Fibroblast of pulmonary artery (primary cell): ENCODE data around the gene UTY.

ENCODE experiments used
- DNase-seq: peaks from one replicate; pipeline ENCODE4 v3.0.0-alpha.2; 2010; ENCODE audit warnings: low read depth
- H3K4me3 ChIP-seq: replicated peaks from 2 replicates; pipeline ENCODE4 v1.5.1; 2011; ENCODE audit warnings: low read depth, mild to moderate bottlenecking, control low read depth, low read length, moderate library complexity
- TF ChIP-seq, protein P1 (sequence below): IDR thresholded peaks from 2 replicates; pipeline ENCODE4 v1.5.1; 2011; ENCODE audit warnings: mild to moderate bottlenecking, control low read depth, low read length, inconsistent platforms; ENCODE audit errors: missing control alignments

UTY gene

DNA sequence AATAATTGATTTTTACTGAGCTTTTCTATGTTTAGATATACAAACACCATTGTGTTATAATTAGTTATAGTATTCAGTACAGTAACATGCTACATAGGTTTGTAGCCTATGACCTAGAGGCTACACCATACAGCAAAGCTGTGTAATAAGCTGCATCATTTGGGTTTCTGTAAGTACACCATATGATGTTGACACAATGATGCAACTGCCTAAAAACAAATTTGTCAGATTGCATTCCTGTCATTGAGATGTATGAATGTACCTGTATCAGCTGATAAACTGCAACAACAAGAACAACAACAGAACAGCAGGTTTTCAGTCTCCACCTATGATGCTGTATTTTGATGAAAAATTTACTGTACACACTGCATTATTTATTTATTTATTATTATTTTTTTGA lies 64.3 kb downstream of the UTY start:
- H3K4me3 ChIP-seq = no peak overlapping the region
- TF ChIP-seq, protein P1, sequence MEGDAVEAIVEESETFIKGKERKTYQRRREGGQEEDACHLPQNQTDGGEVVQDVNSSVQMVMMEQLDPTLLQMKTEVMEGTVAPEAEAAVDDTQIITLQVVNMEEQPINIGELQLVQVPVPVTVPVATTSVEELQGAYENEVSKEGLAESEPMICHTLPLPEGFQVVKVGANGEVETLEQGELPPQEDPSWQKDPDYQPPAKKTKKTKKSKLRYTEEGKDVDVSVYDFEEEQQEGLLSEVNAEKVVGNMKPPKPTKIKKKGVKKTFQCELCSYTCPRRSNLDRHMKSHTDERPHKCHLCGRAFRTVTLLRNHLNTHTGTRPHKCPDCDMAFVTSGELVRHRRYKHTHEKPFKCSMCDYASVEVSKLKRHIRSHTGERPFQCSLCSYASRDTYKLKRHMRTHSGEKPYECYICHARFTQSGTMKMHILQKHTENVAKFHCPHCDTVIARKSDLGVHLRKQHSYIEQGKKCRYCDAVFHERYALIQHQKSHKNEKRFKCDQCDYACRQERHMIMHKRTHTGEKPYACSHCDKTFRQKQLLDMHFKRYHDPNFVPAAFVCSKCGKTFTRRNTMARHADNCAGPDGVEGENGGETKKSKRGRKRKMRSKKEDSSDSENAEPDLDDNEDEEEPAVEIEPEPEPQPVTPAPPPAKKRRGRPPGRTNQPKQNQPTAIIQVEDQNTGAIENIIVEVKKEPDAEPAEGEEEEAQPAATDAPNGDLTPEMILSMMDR = no peak
- DNase-seq = no peak

DNA sequence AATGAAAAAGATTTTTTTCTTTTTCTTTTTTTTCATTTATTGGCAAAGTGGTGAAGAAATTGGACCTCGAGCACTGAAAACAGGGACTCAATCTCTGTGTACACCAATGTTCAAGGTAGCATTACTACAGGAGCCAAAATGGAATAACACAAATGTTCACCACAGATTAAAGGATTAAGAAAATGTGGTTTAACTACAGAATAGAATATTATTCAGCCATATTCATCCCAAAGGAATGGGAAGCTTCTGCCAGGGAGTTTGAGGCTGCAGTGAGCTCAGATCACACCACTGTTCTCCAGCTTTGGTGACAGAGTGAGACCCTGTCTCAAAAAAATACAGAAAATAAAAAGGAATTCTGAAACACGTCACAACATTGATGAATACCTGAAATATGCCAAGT lies 81.0 kb downstream of the UTY start:
- H3K4me3 ChIP-seq = no peak overlapping the region
- no peak for DNase-seq
- TF ChIP-seq, protein P1 = no peak

DNA sequence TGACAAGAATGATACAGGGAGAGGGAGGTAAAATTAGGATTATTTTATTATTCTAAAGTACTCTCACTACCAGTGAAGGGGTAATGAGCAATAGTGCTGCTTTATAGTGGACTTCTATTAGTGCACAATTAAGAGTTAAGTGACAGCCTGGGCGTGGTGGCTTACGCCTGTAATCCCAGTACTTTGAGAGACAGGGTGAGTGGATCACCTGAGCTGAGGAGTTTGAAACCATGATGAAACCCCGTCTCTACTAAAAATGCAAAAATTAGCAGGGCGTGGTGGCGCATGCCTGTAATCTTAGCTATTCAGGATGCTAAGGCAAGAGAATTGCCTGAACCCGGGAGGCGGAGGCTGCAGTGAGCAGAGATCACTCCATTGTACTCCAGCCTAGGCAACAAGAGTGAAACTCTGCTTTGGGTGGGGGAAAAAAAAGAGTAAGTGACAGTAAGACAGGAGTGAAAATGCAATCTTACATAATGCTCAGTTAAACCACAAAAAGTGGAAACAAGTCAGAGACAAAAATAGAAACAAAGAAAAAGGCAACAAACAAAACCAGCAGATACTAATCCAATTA lies 98.6 kb downstream of the UTY start:
- TF ChIP-seq, protein P1 = no peak
- DNase-seq = no peak
- H3K4me3 ChIP-seq = no peak overlapping the region

DNA sequence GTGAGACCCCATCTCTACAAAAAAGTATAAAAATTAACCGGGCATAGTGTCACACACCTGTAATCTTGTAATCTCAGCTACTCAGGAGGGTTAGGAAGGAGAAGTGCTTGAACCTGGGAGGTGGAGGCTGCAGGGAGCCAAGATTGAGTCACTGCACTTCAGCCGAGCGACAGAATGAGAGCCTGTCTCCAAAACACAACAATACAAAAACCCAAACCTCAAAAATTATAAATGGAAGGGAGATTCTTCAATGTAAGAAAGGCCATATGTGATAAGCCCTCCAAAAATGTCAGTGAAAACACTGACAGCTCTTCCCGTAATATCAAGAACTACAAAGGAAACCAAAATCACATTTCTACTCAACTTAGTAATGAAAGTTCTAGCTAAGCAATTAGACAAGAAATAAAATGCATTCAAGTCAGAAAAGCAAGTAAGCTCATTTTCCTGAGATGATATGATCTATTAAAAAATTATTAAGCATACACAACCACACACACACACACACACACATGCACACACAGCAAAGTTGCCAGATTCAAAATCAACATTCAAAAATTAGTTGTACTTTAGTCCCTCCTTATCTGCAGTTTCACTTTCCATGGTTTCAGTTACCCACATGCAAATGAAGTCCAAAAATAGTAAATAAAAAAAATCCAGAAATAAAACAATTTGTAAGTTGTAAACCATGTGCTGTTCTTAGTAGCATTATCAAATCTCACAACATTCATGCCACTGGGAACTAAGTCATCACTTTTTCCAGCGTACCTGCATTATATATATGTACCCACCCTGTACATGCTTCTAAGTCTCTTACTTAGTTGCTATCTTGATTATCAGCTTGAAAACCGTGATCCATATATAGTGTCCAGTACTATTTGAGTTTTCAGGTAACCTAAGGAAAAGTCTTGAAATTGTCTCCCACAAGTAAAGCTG lies 108.7 kb downstream of the UTY start:
- no peak overlapping the region for H3K4me3 ChIP-seq
- TF ChIP-seq, protein P1 = no peak
- DNase-seq = no peak

DNA sequence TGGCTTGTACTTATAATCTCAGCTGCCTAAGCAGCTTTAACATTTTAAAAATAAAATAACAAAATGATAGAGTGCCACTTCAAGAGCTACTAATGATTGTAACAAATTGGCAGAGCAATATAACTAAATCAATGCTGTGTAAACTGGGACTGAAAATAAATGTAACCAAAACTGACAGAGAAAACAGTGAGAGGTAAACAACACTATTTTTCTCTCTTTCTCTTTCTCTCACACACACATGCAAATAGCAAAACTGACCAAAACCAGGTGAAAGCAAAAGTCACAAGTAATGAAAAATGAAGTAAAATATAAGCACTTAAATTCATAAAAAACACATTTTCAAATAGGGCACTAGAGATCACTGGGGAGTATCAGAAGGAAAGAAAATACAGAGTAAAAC lies 109.6 kb downstream of the UTY start:
- no peak for DNase-seq
- TF ChIP-seq, protein P1 = no peak
- no peak overlapping the region for H3K4me3 ChIP-seq

DNA sequence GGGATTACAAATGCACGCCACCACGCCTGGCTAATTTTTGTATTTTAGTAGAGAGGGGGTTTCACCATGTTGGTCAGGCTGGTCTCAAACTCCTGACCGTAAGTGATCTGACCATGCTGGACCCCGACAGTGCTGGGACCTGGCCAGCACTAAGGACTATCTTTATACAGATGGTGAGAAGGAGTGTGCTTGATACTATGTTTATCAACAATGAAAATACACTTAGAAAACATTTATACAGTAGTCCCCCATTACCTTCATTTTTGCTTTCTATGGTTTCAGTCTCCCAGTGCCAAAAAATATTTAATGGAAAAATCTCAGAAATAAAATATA lies 111.4 kb downstream of the UTY start:
- TF ChIP-seq, protein P1 = no peak
- DNase-seq = no peak
- no peak overlapping the region for H3K4me3 ChIP-seq
